ENCODE measurements around the gene DCXR.

DNA sequence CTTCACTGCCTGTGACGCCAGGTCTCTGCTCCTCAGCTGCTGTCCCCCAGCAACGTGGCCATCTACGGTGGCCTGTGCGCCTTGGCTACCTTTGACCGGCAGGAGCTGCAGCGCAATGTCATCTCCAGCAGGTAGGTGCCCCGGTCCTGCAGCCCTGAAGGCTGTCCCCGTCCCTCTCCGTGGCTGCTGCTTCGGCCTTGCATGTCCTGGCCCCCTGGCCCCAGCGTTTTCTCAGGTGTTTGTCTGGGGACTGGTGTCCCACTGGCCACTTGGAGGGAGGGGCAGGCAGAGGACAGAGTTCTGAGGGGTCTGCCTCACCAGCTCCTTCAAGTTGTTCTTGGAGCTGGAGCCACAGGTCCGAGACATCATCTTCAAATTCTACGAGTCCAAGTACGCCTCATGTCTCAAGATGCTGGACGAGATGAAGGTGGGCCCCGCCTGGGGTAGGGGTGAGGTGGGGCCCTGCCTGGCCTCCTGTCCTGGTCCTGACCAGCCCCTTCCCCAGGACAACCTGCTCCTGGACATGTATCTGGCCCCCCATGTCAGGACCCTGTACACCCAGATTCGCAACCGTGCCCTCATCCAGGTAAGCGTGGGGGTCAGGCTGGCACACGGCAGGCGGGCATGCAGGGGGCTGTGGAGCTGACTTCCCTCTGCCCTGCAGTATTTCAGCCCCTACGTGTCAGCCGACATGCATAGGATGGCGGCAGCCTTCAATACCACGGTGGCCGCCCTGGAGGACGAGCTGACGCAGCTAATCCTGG is 18.6 kb upstream of the DCXR start:
- TF ChIP-seq ZNF274 (IDR thresholded peaks at IDR 0.05; ENCODE audit: low read depth, low read length) (no peak), YY1 (IDR thresholded peaks at IDR 0.05; ENCODE audit: insufficient read depth, insufficient read length) (no peak), SUZ12 (IDR thresholded peaks at IDR 0.05; ENCODE audit: extremely low read depth, insufficient read depth, insufficient read length) (no peak)

All from NT2/D1 (cell line).